ENCODE measurements around the gene FHIT.

GRCh38 chr3:60431599-60431958, 819.7 kb downstream of the FHIT start:
- TF ChIP-seq CTCF (IDR thresholded peaks at IDR 0.05) (no peak), POLR2A (IDR thresholded peaks at IDR 0.05) (no peak), EP300 (IDR thresholded peaks at IDR 0.05) (no peak)

Measured in suprapubic skin (tissue), 3 donors.